ENCODE data around the gene DUOXA2. TPM values are rescaled to one million over a fixed set of nuclear protein-coding genes. Genes with fewer than 3 reads are reported as not detected.
"Not testable (repeated sequence)": the region's sequence is repeated elsewhere in the genome, so short reads cannot be mapped to it uniquely, and the experiment has no call there.

DUOXA2 gene
- total RNA-seq, 1 experiment from 2014 or later = not detected

DNA sequence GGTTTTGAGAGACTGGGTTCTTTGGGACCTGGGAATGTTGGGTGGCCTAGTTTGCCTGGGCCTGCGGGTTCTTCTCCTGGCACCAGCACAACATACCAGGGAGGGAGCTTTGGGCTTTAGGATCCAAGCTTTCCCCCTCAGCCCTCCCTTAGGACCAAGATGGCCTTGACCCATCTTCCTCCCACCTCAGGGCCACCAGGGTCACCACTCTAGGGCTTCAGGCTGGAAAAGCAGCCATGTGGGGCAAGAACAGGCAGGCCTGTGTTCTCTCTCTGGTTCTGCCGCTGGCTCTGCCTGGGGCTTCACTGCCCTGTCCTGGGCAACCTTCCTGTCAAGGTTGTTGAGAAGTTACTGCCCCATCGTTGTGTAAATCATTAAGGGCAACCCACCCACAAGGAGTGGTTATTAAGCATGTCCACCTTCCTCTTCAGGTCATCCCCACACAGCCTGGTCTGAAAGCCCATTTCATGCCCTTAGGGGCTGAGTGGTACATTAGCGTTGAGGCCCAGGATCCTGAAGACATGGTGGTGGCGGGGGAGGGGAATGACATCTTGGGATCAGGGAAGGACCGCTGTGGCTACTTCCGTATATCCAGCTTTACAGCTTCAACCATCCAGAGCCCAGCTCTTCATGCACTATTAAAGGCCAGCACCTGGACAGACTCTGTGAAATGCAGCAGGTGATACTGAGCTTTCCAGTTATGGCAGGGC is 16.3 kb downstream of the DUOXA2 start:
- no peaks in the 10 kb centered on the region for H3K9me3 ChIP-seq (replicated peaks)
- no peak overlapping the region for H3K4me3 ChIP-seq
- H3K4me1 ChIP-seq (replicated peaks) = no peaks in the 10 kb centered on the region
- peaks cover 61% of the 10 kb centered on the region for H3K27me3 ChIP-seq (replicated peaks)
- no peak for DNase-seq (ENCODE audit: low read depth in 1 of 2, low spot score in 2 of 2)
- no peak overlapping the region for H3K27ac ChIP-seq
- H3K36me3 ChIP-seq = no peaks in the 10 kb centered on the region

GRCh38 chr15:45131510-45131909 is 17.4 kb downstream of the DUOXA2 start:
- Histone ChIP-seq H3K9me3 (replicated peaks) (no peaks in the 10 kb centered on the region), H3K4me1 (replicated peaks) (no peaks in the 10 kb centered on the region), H3K4me3 (no peak overlapping the region), H3K27me3 (replicated peaks) (peaks cover 54% of the 10 kb centered on the region), H3K27ac (no peak overlapping the region), H3K36me3 (no peaks in the 10 kb centered on the region)
- no peak for DNase-seq (ENCODE audit: low read depth in 1 of 2, low spot score in 2 of 2)

DNA sequence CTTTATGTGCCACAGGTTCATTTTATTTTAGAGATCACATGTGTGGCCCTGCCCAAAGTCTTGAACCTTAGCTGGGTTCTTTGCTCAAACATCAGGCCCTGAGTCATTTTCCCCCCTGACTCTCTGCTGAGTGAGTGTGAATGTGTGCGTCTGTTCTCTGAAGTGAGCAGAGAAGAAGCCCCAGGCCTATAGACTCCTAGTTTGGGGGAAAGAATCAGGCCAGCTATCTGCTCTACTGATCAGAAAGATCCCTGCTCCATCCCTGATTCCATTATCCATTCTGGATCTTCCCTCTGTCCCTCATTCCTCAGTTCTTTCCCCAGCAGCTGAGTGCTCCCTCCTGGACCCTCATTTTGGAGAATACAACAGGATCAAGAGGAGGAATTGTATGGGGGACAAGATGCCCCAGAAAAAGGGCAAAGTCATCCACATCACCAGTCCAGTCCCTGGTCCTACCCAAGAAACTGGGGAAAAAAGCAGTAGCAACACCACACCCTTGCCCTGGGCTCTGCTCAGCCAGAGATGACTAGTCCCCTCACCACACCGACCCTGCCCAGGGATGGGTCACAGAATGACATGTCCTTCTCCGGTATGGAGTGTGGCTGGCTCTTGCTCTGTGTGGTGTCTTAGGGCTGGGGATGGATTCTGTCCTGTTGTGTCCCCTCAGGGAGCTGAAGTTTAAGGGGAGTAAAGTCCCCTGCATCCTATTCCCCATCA is 18.9 kb downstream of the DUOXA2 start:
- Histone ChIP-seq H3K36me3 (no peaks in the 10 kb centered on the region), H3K4me3 (no peak overlapping the region), H3K27me3 (replicated peaks) (peaks cover 40% of the 10 kb centered on the region), H3K4me1 (replicated peaks) (no peaks in the 10 kb centered on the region), H3K9me3 (replicated peaks) (no peaks in the 10 kb centered on the region), H3K27ac (no peak overlapping the region)
- DNase-seq (ENCODE audit: low read depth in 1 of 2, low spot score in 2 of 2) = no peak

DNA sequence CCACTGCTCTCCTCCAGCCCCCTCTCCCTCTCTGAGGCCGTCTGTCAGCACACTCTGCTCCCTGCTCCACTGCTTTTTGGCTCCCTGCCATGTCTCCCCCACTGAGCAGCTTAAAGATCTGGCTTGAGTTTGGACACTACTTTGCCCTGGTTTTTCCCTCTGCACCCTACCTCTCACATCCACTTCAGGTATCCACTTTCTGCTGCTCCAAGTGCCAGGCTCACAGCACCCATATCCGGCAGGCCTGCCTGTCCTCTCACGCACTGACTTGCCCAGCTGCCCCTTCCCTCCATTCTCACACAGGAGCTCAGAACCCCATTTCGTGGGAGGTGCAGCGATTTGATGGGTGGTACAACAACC is 19.4 kb downstream of the DUOXA2 start:
- no peak overlapping the region for H3K27ac ChIP-seq
- peaks cover 36% of the 10 kb centered on the region for H3K27me3 ChIP-seq (replicated peaks)
- DNase-seq (ENCODE audit: low read depth in 1 of 2, low spot score in 2 of 2) = no peak
- H3K36me3 ChIP-seq = no peaks in the 10 kb centered on the region
- no peaks in the 10 kb centered on the region for H3K9me3 ChIP-seq (replicated peaks)
- no peak overlapping the region for H3K4me3 ChIP-seq
- H3K4me1 ChIP-seq (replicated peaks) = no peaks in the 10 kb centered on the region

DNA sequence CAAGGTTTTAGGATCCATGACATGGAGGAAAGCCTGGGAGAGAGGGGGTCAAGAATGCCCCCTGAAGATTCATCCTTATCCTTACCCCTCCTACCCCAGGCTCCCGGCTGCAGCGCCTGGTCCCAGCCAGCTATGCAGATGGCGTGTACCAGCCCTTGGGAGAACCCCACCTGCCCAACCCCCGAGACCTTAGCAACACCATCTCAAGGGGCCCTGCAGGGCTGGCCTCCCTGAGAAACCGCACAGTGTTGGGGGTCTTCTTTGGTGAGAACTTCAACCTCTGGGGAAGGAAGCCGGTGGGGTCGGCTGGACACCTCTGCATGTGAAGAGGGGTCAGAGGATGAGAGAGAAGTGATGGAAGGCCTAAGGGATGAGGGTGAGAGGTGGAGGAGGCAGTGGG is 19.9 kb downstream of the DUOXA2 start:
- Histone ChIP-seq H3K4me3 (no peak overlapping the region), H3K4me1 (replicated peaks) (no peaks in the 10 kb centered on the region), H3K36me3 (no peaks in the 10 kb centered on the region), H3K27ac (no peak overlapping the region), H3K9me3 (replicated peaks) (no peaks in the 10 kb centered on the region), H3K27me3 (replicated peaks) (peaks cover 30% of the 10 kb centered on the region)
- DNase-seq (ENCODE audit: low read depth in 1 of 2, low spot score in 2 of 2) = no peak

GRCh38 chr15:45134682-45135604 is 20.8 kb downstream of the DUOXA2 start:
- DNase-seq (ENCODE audit: low read depth in 1 of 2, low spot score in 2 of 2) = no peak
- no peaks in the 10 kb centered on the region for H3K4me1 ChIP-seq (replicated peaks)
- no peaks in the 10 kb centered on the region for H3K36me3 ChIP-seq
- H3K27me3 ChIP-seq (replicated peaks) = peaks cover 22% of the 10 kb centered on the region
- no peaks in the 10 kb centered on the region for H3K9me3 ChIP-seq (replicated peaks)
- H3K27ac ChIP-seq = no peak overlapping the region
- H3K4me3 ChIP-seq = no peak overlapping the region

- not testable (repeated sequence) for H3K9me3 ChIP-seq (replicated peaks); H3K27ac ChIP-seq; H3K4me1 ChIP-seq (replicated peaks); H3K36me3 ChIP-seq; DNase-seq (ENCODE audit: low read depth in 1 of 2, low spot score in 2 of 2); H3K4me3 ChIP-seq
- H3K27me3 ChIP-seq (replicated peaks) = peaks cover 16% of the 10 kb centered on the region
These were observed 21.7 kb downstream of the DUOXA2 start for GRCh38 chr15:45135705-45136377.

DNA sequence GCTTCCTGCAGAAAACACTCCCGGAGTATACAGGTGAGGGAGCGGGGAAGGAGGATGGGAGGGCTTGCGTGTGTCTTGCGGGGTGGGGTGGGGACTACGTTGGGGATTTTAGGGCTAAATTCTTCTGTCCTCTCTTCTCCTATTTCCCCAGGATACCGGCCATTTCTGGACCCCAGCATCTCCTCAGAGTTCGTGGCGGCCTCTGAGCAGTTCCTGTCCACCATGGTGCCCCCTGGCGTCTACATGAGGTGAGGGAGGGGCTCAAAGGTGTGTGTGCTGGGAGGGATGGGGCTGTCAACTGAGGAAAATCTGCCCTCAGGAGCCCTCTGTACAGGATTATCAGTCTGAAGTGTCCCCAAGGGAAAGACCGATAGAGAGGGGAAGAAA is 22.2 kb downstream of the DUOXA2 start:
- no peaks in the 10 kb centered on the region for H3K36me3 ChIP-seq
- H3K27ac ChIP-seq = no peak overlapping the region
- no peaks in the 10 kb centered on the region for H3K4me1 ChIP-seq (replicated peaks)
- peaks cover 11% of the 10 kb centered on the region for H3K27me3 ChIP-seq (replicated peaks)
- H3K4me3 ChIP-seq = no peak overlapping the region
- DNase-seq (ENCODE audit: low read depth in 1 of 2, low spot score in 2 of 2) = no peak
- no peaks in the 10 kb centered on the region for H3K9me3 ChIP-seq (replicated peaks)

- H3K4me3 ChIP-seq = no peak overlapping the region
- H3K27me3 ChIP-seq (replicated peaks) = peaks cover 1% of the 10 kb centered on the region; the same call in 1 of the 2 replicates
- DNase-seq (ENCODE audit: low read depth in 1 of 2, low spot score in 2 of 2) = no peak
- no peaks in the 10 kb centered on the region for H3K36me3 ChIP-seq
- no peaks in the 10 kb centered on the region for H3K9me3 ChIP-seq (replicated peaks)
- no peaks in the 10 kb centered on the region for H3K4me1 ChIP-seq (replicated peaks)
- H3K27ac ChIP-seq = no peak overlapping the region
These were observed 23.6 kb downstream of the DUOXA2 start for GRCh38 chr15:45137703-45138102.

DNA sequence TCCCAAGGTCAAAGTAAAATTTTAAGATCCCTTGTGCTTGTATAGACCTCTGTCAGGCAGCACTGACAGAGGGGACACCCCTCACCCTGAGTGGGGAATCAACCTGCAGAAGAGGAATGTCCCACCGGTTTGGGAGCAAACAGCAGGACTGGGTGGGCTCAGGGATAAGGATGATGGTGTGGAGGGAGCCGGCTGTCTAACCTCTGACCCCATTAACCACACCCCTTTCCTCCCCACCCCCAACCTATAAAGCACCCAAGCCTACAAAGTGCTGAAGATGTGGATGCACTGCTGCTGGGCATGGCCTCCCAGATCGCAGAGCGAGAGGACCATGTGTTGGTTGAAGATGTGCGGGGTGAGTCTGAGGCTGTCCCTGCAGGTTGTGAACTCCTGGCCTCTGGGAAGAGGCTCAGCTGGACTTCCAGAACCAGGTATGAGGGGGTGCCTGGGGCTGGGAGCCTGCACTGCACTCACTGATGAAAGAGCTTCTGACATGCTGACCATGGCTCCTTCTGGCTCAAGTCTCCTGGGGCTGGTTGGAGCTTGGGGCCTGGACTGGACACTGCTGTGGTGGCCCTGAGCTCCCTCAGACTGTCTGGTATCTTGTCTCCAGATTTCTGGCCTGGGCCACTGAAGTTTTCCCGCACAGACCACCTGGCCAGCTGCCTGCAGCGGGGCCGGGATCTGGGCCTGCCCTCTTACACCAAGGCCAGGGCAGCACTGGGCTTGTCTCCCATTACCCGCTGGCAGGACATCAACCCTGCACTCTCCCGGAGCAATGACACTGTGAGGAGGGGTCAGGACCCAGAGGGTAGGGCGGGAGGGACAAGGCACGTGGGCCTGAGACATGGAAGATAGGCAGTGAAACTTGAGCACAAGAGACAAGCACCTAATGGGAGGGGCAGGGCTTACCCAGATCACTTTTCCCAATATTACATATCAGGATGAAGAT is 25.0 kb downstream of the DUOXA2 start:
- Histone ChIP-seq H3K27me3 (replicated peaks) (no peaks in the 10 kb centered on the region), H3K9me3 (replicated peaks) (no peaks in the 10 kb centered on the region), H3K36me3 (no peaks in the 10 kb centered on the region), H3K4me3 (no peak overlapping the region), H3K4me1 (replicated peaks) (no peaks in the 10 kb centered on the region), H3K27ac (no peak overlapping the region)
- no peak for DNase-seq (ENCODE audit: low read depth in 1 of 2, low spot score in 2 of 2)

DNA sequence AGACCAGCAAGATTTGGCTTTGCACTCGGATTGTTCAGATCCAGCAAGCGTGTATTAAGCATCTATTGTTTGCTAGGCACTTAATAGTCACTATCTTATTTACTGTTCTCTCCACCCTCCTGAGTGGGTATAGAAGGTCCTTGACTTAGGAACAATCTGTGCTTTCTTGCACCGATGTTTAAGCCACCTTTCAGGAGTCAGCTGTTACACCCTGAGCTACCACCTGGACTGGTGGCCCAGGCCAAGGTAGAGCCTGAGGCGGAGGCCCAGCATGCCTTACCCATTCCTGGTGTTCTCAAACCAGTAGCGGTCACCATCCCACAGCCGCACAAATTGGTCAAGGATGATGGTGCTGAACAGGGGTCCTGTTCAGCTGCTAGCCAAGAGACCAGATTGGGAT is 25.6 kb downstream of the DUOXA2 start:
- Histone ChIP-seq H3K9me3 (replicated peaks) (no peaks in the 10 kb centered on the region), H3K27me3 (replicated peaks) (no peaks in the 10 kb centered on the region), H3K4me1 (replicated peaks) (no peaks in the 10 kb centered on the region), H3K27ac (no peak overlapping the region), H3K4me3 (no peak overlapping the region), H3K36me3 (no peaks in the 10 kb centered on the region)
- no peak for DNase-seq (ENCODE audit: low read depth in 1 of 2, low spot score in 2 of 2)

- no peaks in the 10 kb centered on the region for H3K36me3 ChIP-seq
These were observed 26.6 kb downstream of the DUOXA2 start for GRCh38 chr15:45140557-45141250.

More at GRCh38 chr15:45140557-45141250, 26.6 kb downstream of the DUOXA2 start:
- no peaks in the 10 kb centered on the region for H3K4me1 ChIP-seq (replicated peaks)
- no peak overlapping the region for H3K27ac ChIP-seq
- H3K27me3 ChIP-seq (replicated peaks) = no peaks in the 10 kb centered on the region
- no peak overlapping the region for H3K4me3 ChIP-seq
- H3K9me3 ChIP-seq (replicated peaks) = no peaks in the 10 kb centered on the region
- no peak for DNase-seq (ENCODE audit: low read depth in 1 of 2, low spot score in 2 of 2)

Measured in SJSA1 (cell line).